ENCODE measurements around the gene BACH2.
A peak's percentile ranks its signal among the peaks of the same experiment; 100 is the strongest.

BACH2 gene

DNA sequence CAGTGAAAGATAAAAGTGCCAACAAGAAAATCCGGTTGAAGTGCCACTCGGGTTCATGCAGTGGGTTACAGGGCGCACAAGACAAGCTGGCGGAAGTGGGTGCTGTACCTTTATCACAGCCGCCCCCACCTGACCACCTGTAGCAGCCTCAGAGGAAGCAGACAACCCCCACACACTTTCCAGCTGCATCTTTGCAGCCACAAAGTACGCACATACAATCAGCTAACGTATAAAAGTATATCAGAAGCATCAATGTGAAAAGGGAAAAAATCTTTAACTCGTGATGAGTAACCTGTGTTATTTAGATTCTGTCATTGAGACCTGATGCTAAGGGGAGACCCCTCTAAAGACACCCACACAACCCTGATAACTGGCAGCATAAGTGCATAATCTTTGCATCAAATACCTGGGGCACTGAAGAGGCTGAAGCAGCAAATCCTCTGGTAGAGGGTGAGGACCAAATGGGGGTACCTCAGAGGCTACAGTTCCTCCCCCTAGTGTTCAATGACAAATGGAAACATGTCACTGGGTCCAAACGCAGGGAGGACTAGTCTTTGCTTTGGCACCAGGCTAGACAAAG lies 22.1 kb downstream of the BACH2 start:
- DNase-seq: peak; percentile 75

DNA sequence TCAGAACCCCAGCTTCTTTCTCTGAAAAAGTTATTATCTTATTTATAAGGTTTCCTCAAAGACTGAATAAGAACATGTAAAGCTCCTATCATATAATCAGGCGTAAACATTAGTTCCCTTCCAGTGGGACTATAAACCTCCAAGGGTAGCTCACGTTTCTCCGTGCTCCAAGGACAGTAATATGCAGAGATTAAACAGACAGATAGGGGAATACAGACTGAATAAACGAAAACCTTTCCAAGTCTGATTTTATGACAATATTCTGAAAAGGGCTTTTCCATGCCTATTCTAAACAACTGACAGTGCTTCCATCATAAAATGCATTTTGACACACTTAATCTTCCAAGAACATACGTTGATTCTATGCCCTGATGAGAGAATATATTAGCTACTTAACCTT lies 22.8 kb downstream of the BACH2 start:
- no peak for DNase-seq

DNA sequence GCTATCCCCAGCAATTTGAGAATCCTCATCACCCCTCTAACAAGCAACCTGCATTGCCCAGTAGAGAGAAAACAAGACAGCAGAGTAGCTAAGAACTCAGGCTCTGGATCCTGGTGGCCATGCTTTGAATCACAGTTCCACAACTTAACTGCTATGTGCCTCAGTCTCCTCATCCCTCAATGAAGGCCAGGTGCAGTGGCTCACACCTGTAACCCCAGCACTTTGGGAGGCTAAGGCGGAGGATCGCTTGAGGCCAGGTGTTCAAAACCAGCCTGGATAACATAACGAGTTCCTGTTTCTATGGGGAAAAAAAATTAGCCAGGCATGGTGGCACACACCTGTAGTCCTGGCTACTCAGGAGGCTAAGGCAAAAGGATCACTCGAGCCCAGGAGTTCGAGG lies 23.7 kb downstream of the BACH2 start:
- DNase-seq: no peak

DNA sequence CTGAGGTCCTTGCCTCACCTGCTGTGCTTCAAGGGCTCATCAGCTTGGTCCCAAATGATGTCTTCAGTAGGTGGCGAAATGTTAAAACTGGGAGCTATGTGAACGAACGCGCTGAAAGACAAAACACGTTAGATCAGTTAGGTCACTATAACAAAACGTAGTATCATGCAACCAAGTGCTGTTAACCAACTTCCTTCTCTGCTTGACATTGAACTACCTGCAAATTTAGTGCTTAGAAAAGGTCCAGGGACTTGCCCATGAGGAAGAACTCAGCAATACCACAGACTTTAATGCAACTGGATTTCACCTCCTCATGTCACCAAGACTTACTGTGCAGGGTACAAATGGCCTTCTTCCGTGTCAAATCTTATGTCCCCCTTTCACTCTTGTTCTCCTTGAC lies 24.8 kb downstream of the BACH2 start:
- DNase-seq: no peak

DNA sequence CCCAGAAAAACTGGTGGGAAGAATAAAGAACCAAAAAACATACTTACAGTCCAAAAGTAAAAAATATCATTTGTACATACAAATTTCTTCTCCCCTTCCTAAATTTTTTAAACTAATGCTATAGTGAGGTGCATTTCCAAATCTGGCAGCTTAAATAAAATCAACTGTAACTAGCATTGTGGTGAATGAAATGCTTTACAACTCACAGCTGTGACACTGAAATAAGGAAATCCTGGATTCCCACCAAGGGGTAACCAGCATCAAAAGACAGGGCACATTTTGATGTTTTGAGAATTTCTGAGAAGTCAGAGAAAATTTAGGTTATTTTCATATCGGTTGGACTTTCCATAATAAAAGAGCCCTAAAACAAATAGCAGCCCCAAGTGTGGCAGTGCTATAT lies 27.3 kb downstream of the BACH2 start:
- DNase-seq: no peak

DNA sequence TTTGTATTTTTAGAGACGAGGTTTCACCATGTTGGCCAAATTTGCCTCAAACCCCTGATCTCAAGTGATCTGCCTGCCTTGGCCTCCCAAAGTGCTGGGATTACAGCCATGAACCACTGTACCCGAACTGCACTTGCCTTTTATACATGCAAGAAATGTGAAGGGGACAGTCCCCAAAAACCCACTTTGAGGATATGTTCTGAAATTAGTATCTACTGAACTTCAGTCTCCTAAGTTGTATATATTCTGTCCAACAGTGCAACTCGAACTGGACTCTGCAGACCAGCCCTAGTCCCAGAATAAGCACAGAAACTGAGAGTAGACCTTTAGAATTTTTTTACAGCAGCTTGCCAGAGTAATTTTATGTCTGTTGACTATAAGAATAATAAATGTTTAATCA lies 28.5 kb downstream of the BACH2 start:
- no peak for DNase-seq

DNA sequence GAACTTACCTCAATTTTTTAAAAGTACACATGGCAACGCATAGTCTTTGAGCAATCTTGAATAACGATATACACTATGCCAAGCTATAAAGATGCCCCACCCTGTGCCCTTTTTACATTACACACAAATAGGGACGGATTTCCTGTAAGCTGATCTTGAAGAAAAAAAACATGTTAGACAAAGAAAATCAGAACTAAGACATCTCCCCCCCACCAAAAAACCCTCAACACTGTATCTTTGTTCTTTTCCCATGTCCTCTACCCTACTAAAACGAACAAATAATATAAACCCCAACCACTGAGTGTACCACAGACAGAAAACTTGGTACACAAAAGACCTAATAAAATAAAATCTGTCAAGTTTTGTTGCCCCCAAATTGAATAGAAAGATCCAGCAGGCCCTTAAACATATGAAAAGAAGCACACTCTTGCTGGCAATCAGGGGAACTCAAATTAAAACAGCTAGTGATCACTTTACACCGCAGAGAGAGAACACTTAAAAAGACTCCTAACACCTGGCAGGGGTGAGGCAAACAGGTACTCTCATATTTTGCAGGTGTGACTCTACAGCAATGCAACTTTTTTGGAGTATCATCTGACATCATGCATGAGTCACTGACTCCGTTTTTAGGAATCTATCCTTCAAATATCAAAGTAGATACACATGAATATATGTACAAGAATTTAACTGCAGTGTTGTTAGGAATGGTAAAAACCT lies 29.6 kb downstream of the BACH2 start:
- no peak for DNase-seq

DNA sequence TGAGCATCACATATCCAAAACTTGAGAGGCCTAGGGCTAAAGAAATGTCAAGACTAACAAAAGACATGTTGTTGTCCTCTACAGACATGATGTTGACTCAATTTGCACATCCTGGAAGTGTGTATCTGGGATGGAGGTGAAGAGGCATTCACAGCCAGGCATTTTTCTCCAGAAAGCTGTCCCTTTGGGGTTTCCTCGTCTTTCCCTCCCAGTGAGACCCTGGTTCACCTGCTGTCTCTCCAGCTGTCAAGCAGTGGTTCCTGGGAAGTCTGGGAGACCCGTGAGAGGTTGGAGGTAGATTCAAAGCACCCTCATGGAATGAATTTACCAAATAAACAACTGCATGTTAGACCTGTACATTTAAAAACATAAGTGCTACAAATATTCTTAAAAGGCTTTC lies 32.1 kb downstream of the BACH2 start:
- no peak for DNase-seq

DNA sequence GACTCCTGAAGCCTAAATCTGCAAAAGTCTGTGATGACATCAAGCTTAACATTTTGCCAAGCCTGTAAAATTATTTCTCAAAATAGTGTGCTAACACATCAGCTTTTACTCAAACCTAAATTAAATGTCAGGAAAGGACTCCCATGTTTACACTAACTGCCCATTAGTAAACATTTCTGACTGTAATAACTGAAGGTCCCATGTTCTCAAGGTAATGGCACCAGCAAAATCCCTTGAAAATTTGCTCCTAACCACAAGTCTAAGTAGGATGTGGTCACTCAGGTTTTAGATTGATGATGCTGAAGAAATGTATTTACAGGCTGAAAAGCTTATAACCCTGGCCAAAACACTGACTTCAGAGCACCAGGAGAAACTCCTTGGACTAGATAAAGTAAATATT lies 33.0 kb downstream of the BACH2 start:
- DNase-seq: no peak

DNA sequence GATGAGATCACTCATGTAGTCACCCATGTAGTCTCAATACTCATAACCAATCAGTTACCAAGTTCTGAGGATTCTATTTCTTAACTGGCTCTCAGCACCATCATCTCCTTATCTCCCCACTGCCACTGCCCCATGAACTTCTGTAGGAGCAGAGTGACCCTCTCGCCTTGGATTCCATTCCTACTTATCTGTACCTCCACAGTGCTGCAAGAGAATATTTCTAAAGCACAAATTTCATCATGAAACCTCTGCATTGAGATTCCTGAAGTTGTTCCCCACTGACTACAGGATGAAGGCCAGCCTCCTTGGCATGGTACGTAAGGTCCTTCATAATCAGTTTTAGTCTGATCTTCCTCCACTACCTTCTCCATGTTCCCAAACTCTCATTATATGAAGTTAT lies 34.8 kb downstream of the BACH2 start:
- no peak for DNase-seq

DNA sequence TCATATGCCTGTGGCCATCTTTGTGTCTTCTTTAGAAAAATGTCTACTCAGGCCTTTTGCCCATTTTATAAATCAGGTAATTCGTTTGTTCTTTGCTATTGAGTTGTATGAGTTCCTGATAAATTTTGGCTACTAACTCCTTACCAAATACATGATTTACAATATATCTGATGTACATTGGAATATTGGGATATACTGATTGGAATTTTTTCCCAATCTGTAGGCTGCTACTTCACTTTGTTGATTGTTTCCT lies 39.2 kb downstream of the BACH2 start:
- DNase-seq: no peak

DNA sequence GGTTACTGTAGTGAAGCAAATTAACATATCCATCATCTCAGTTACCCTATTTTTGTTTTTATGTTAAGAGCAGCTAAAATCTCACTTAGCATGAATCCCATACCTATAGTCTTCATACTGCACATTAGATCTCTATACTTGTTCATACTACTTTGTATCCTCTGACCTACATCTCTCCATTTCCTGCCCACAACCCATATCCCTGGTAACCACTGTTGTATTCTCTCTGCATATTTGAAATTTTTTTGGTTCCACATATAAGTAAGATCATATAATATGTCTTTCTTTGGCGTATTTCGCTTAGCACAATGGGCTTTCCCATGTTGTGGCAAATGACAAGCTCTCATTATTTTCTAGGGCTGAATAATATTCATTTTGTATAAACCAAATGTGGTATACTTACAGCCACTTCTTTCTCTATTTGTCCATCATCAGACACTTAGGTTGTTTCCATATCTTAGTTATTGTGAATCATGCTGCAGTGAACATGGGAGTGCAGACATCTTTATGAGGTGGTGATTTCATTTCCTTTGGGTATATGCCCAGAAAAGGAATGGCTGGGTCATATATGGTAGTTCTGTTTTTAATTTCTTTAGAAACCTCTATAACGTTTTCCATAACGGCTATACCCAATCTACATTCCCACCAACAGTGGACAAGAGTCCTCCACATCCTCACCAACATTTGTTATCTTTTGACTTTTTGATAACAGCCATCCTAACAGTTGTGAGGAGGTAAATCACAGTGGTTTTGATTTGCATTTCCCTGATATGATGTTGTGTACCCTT lies 39.8 kb downstream of the BACH2 start:
- DNase-seq: no peak

DNA sequence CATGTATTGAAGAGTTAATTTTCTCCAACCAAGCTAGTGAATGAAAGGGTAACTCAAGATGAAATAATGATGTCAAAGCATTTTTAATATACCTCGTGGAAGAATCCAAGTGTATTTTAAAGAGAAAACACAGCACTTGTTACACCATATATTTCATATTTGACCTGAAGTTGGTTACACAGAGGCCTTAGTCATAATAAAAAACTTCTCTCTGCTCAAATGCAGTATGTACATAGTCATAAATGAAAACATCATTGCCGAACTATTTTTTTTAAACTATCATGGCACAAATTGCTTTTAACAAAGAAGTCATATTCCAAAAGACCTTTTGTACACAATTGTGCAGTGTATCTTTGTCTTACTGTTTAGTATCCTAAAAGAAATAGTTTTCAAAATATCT lies 43.0 kb downstream of the BACH2 start:
- DNase-seq: no peak

DNA sequence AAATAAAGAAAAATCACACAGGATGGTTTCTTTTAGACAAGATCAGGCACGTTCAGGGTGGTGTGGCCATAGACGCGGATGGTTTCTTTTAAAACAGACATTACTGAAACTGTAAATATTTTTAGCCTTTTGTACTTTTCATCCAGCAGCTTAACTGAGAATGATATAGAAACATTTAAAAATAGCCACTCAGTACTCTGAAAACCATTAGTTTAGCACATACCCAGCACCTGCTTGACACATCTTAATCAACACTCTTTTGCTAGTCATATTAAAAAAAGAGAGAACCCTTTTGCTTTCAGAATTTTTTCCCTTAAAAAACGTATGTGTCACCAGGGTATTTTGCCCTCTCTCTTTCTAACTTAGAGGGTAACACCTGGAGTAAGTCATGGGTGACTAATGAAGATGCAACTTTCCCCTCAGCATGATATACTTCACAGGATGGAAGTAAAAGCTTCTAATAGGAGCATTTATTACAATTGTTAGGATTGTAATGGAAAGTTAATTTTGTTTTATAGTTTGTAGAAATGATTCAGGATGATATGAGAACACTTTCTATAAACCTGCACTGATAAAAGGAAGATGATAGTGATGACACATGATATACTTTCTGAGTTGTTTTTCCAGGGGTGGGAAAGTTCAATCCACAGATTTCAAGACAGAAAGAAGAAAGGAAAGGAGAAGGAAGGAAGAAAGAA lies 45.2 kb downstream of the BACH2 start:
- DNase-seq: no peak

DNA sequence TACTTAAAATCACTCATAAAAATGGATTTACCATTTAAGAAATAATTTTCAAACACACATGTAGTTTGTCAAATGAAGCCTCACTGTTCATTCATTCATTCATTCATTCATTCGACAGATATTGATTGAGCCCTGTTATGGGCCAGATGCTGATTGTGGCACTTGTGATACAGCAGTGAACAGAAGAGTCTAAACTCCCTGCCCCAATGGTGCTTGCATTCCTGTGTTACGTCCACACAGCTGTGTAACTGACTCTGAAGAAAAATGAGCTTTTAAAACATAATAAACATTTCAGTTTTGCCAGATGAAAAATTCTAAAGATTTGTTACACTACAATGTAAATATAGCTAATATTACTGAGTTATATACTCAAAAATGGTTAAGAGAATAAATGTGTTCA lies 46.2 kb downstream of the BACH2 start:
- DNase-seq: no peak

DNA sequence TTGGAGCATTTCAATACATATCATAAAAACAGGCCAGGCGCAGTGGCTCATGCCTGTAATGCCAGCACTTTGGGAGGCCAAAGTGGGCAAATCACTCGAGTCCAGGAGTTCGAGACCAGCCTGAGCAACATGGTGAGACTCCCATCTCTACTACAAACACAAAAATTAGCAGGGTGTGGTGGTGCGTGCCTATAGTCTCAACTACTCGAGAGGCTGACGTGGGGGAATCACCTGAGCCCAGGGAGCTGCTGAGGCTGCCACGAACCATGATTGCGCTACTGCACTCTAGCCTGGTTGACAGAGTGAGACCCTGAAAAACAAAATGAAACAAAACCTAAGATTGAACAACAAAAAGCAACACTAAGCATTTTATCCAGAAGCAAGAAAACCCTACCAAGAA lies 47.2 kb downstream of the BACH2 start:
- DNase-seq: peak; percentile 43

DNA sequence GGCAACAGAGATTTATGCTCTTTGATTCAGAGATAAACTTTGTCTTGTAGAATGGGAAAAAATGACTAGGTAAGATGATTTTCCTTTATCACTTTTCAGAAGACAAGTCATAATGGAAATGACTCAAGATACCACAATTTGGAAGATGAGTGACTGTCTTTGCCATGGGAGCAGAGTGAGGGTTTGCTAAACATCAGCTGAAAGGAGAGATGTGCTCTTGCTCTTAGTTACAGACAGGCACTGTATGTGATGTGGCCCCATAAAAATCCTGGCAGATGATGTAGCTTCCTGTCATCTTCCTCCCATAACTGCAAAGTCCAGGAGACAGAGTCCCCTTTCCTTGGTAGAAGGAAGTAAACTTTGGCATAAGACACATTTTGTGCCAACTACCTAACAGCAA lies 47.6 kb downstream of the BACH2 start:
- DNase-seq: no peak

DNA sequence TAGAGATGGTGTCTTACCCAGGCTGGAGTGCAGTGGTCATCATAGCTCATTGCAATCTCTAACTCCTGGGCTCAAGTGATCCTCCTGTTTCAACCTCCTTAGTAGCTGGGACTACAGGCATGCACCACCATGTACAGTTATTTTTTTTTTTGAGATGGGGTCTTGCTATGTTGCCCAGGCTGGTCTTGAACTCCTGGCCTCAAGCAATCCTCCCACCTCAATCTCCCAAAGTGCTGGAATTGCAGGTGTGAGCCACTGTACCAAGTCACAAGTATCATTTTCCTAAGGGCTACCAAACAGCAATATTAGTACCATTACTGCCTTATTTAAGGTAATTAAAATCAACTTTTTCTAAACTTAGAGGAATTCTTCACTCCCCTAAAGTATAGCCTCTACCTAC lies 49.4 kb downstream of the BACH2 start:
- no peak for DNase-seq

DNA sequence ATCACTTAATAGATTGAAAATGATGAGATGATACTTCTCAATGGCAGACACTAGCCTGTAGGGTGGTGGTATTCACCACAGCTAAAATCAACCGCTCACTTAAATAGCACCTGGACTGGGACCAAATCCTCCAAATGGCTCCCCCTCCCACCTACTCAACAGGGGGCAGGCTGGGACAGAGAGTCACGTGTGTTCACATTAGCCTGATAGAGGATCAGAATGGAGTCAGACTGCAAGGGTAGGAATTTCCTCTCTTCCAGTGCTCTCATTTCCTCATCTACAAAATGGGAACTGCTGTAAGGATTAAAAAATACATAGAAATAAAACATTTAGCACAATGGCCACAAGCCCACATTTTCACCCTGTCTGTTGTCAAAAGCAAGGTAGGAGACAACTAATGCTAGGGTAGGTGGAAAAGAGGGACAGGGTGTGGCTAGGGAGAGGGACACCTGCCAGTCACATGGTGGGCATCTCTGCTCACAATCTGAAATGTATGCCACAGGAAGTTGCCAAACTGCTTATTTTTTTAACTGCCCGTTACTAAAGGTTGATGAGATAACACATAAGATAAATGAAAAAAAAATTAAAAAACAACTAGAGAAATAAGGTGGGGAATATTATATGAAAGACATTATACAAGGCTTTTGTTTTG lies 55.3 kb downstream of the BACH2 start:
- no peak for DNase-seq

DNA sequence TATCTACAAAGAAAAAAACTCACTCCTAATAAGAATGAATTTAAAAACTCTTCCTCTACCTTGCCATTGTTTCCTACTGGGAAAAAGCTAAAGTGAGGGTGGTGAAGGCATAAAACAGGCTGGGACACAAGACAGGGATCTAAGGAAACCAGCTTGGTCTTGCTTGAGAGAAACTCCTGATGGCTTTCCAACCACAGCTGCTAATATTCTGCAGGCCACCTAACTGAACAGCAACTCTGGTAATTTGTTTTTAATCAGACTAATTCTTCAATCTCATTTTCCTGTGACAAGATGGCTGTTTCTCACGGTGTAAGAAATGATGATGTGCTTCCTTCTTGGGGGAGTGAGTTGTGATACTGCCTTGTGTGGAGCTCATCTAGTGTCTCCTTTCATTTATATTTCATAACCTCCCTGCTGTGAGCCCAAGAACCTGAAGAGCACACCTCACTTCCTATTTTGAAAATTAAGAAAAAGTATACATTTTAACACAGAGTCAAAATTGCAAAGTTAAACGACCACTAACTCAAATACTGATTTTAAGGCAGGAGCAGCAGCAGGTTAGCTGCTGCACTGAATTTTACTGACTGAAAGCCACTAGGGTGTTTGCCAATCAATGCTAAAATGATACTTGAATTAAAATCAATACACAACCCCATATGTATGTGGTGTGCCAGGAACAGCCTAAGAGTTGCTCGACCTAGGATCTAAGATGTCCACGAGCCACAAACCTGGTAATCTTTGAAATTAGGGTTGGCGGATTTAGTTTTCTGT lies 58.0 kb downstream of the BACH2 start:
- DNase-seq: no peak

DNA sequence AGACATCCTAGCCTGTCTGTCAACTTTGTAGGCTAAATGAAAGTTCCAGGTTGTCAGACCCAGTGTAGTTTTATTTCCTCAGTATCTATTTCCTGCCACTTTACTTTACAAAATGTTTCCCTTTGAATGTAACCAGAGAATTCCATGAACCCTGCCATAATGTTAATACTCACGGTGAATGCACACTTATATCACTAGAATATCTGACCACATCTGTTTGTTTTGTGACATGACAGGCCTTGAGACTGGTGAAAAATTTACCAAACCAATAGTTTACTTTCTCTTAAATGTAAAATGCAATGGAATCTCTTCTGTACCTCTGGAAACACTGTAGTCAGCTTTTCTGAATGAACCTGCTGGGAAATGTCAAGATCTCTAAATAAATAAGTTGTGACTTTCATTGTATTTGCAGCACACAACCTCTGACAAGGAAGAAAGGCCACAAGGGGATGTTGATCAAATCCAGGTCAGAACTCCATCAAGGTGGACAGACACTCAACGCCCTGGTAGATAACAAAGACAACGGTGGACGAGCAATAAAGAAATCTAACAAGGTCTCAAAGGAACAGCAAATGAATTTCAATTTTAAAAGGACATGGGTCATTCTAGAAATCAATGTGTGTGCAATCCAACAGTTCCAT lies 59.2 kb downstream of the BACH2 start:
- DNase-seq: no peak

DNA sequence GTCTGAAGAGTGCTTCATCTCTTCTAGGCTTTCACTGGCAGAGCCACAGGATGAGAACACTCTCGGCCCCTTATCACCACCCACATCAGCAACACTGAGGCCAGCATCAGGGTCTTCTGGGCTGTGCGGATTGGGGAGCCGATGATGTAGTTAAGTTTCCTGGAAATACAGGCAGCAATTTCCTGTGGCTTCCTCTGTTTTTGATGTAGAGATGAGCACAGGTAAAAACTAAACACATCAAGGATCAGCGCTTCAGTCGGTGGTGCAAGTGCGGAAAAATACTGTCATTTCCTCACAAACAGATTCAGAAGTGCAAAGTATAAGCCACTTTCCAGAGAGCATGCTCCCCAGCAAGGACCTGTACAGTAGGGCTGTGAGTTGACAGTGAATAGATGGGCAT lies 62.6 kb downstream of the BACH2 start:
- DNase-seq: peak; percentile 49
